Type B pancreatic cell (in vitro differentiated cells): Measurements from ENCODE around the gene SLC47A2. TPM values are rescaled to one million over a fixed set of nuclear protein-coding genes. Genes with fewer than 3 reads are reported as not detected.
"Not testable (repeated sequence)": the region's sequence is repeated elsewhere in the genome, so short reads cannot be mapped to it uniquely, and the experiment has no call there.

Experiments used
- DNase-seq: peaks from one replicate; pipeline ENCODE4 v3.0.0; 2021; ENCODE audit warnings: mixed read lengths; ENCODE audit not compliant: unreplicated experiment; ENCODE audit errors: extremely low spot score
- H3K27ac Mint-ChIP-seq: 2 replicates; pipeline ENCODE4 v1.8.0; 2021; ENCODE audit warnings: mild to moderate bottlenecking, mixed read lengths
- H3K27me3 Mint-ChIP-seq: 2 replicates; pipeline ENCODE4 v1.8.0; 2021; ENCODE audit warnings: mixed read lengths
- H3K36me3 Mint-ChIP-seq: 2 replicates; pipeline ENCODE4 v1.8.0; 2021; ENCODE audit warnings: mixed read lengths
- H3K4me1 Mint-ChIP-seq: one replicate; pipeline ENCODE4 v1.8.0; 2021; ENCODE audit warnings: mixed read lengths; ENCODE audit not compliant: unreplicated experiment
- H3K4me3 Mint-ChIP-seq: 2 replicates; pipeline ENCODE4 v1.8.0; 2021; ENCODE audit warnings: mild to moderate bottlenecking, mixed read lengths
- H3K9me3 Mint-ChIP-seq: 2 replicates; pipeline ENCODE4 v1.8.0; 2021; ENCODE audit warnings: mixed read lengths
- CTCF ChIP-seq: fragments of 200-600 bp; sonication (generic); conservative IDR thresholded peaks from 2 replicates; pipeline ENCODE4 v1.5.0; 2021; ENCODE audit warnings: antibody characterized with exemption, mild to moderate bottlenecking
- total RNA-seq: library from RNA; stranded (reverse); gene quantifications from 2 replicates; pipeline ENCODE4 v1.2.1, GENCODE V29; 2021; ENCODE audit warnings: low replicate concordance

The SLC47A2 gene
- total RNA-seq, 1 donor from 2014 or later: not detected

GRCh38 chr17:19676896-19677295, 39.5 kb downstream of the SLC47A2 start:
- TF ChIP-seq CTCF: no peak
- no peak for DNase-seq
- H3K27me3 Mint-ChIP-seq: no peaks in the 10 kb centered on the region
- H3K36me3 Mint-ChIP-seq: peaks cover 31% of the 10 kb centered on the region
- H3K9me3 Mint-ChIP-seq: no peaks in the 10 kb centered on the region
- H3K27ac Mint-ChIP-seq: peak overlapping the region; percentile 88
- H3K4me3 Mint-ChIP-seq: no peak overlapping the region
- peaks cover 7% of the 10 kb centered on the region for H3K4me1 Mint-ChIP-seq

- Mint-ChIP-seq H3K4me1 (peaks cover 9% of the 10 kb centered on the region), H3K4me3 (no peak overlapping the region), H3K9me3 (no peaks in the 10 kb centered on the region), H3K27me3 (no peaks in the 10 kb centered on the region), H3K36me3 (peaks cover 27% of the 10 kb centered on the region), H3K27ac (no peak overlapping the region)
- no peak for TF ChIP-seq CTCF
- no peak for DNase-seq
Measured at GRCh38 chr17:19673623-19674022, 42.8 kb downstream of the SLC47A2 start.

GRCh38 chr17:19672009-19672750, 44.2 kb downstream of the SLC47A2 start:
- Mint-ChIP-seq H3K9me3 (no peaks in the 10 kb centered on the region), H3K27ac (peak overlapping the region; percentile 65), H3K27me3 (no peaks in the 10 kb centered on the region), H3K36me3 (peaks cover 19% of the 10 kb centered on the region), H3K4me1 (peaks cover 9% of the 10 kb centered on the region), H3K4me3 (no peak overlapping the region)
- no peak for TF ChIP-seq CTCF
- no peak for DNase-seq

- no peak overlapping the region for H3K4me3 Mint-ChIP-seq
- H3K27ac Mint-ChIP-seq: no peak overlapping the region
- H3K36me3 Mint-ChIP-seq: peaks cover 15% of the 10 kb centered on the region
- H3K27me3 Mint-ChIP-seq: no peaks in the 10 kb centered on the region
- TF ChIP-seq CTCF: no peak
- peaks cover 9% of the 10 kb centered on the region for H3K4me1 Mint-ChIP-seq
- no peak for DNase-seq
- H3K9me3 Mint-ChIP-seq: no peaks in the 10 kb centered on the region
Measured at GRCh38 chr17:19671433-19671832, 45.0 kb downstream of the SLC47A2 start.

GRCh38 chr17:19670908-19671307, 45.5 kb downstream of the SLC47A2 start:
- peaks cover 14% of the 10 kb centered on the region for H3K36me3 Mint-ChIP-seq
- H3K4me3 Mint-ChIP-seq: no peak overlapping the region
- H3K4me1 Mint-ChIP-seq: peaks cover 9% of the 10 kb centered on the region
- no peak for DNase-seq
- no peaks in the 10 kb centered on the region for H3K9me3 Mint-ChIP-seq
- H3K27ac Mint-ChIP-seq: no peak overlapping the region
- H3K27me3 Mint-ChIP-seq: no peaks in the 10 kb centered on the region
- no peak for TF ChIP-seq CTCF

- not testable (repeated sequence) for H3K27ac Mint-ChIP-seq, H3K4me3 Mint-ChIP-seq, H3K4me1 Mint-ChIP-seq, DNase-seq, H3K27me3 Mint-ChIP-seq, H3K9me3 Mint-ChIP-seq
- H3K36me3 Mint-ChIP-seq: peaks cover 20% of the 10 kb centered on the region
Measured at GRCh38 chr17:19669680-19670079, 46.7 kb downstream of the SLC47A2 start.
